Neuron (in vitro differentiated cells): ENCODE measurements around the gene TNS1.

Experiments
- H2AFZ ChIP-seq: one replicate; pipeline ENCODE4 v1.6.1; 2013; ENCODE audit warnings: low read depth, mild to moderate bottlenecking, inconsistent platforms, low read length, moderate library complexity
- H3K27me3 ChIP-seq: one replicate; pipeline ENCODE4 v1.6.1; 2013; ENCODE audit warnings: low read length; ENCODE audit not compliant: insufficient read depth
- H3K36me3 ChIP-seq: one replicate; pipeline ENCODE4 v1.6.1; 2013; ENCODE audit warnings: low read length; ENCODE audit not compliant: insufficient read depth
- H3K4me1 ChIP-seq: one replicate; pipeline ENCODE4 v1.6.1; 2013; ENCODE audit warnings: low read length; ENCODE audit not compliant: insufficient read depth
- H3K4me3 ChIP-seq: 2 replicates; pipeline ENCODE4 v1.5.1; 2013; ENCODE audit warnings: mild to moderate bottlenecking, low read length, moderate library complexity
- H3K9me3 ChIP-seq: one replicate; pipeline ENCODE4 v1.6.1; 2013; ENCODE audit warnings: low read length

TNS1 gene

DNA sequence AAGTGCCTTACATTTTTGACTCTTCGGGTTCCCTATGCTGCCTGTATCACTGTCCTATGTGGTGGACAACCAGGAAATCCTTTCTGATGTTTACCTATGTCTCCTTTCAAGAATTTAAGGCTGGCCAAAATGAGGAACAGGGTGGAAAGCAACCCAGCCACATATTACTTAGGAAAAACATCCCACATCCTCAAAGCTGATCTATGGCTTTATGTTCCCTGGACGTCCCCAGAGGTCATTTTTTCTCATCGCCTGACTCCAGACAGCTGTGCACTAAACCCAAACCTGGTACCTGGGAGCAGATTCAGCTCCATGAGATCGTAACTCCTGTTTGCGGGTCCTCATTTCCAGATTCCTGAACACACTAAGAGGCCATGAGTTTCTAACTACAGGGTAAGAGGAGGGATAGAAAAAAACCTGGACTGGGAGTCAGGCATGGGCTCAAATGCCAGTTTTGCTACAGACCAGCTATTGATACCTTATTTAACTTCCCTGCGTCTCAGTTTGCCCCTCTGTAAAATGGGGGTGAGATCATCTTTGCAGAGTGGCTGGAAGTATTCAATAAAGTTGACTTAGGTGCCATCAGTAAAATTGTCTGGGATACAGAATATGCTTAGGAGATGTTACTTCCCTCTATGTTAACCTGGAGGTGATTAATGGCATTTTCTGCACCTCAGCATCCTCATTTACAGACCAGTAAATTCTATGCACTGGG is 70.8 kb downstream of the TNS1 start:
- H3K27me3 ChIP-seq = peaks cover 4% of the 10 kb centered on the region
- no peak overlapping the region for H2AFZ ChIP-seq
- no peaks in the 10 kb centered on the region for H3K4me1 ChIP-seq
- H3K9me3 ChIP-seq = no peaks in the 10 kb centered on the region
- H3K36me3 ChIP-seq = no peaks in the 10 kb centered on the region
- no peak overlapping the region for H3K4me3 ChIP-seq

DNA sequence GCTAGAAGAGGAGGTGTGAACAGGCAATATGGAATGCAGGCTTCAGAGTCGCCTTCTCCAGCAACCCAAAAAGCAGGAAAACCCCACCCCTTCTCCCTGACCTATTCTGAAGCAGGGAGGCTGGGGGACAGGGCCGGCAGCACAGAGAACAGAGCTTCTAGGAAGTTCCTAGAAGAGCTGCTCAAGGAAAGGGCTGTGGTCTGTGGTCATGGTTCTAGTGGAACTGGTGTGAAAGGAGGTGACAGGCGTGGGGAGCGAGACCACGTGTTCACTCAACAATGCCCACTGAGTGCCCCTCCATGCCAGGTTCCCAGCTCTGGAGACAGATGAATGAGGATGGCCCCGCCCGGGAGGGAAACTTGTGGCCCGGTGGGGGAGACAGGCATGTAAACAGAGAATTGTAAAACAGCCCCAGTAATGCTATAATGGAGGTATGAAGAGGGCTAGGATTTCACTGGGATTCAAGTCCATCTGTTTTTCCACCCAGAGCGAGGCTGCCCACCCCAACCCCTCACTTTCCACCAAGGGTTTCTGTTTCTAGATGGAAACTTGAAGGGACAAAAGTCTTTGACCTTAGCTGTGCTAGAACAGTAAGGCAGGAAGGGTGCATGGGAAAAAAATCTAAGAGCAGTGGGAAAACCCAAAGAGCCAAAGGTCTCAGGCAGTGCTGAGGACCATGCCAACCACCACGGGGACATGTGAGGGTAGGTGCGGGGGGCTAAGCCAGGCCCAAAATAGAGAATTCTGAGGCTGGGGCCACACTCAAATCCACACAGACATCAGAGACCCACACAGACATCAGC is 71.8 kb downstream of the TNS1 start:
- no peak overlapping the region for H3K4me3 ChIP-seq
- H3K4me1 ChIP-seq = no peaks in the 10 kb centered on the region

DNA sequence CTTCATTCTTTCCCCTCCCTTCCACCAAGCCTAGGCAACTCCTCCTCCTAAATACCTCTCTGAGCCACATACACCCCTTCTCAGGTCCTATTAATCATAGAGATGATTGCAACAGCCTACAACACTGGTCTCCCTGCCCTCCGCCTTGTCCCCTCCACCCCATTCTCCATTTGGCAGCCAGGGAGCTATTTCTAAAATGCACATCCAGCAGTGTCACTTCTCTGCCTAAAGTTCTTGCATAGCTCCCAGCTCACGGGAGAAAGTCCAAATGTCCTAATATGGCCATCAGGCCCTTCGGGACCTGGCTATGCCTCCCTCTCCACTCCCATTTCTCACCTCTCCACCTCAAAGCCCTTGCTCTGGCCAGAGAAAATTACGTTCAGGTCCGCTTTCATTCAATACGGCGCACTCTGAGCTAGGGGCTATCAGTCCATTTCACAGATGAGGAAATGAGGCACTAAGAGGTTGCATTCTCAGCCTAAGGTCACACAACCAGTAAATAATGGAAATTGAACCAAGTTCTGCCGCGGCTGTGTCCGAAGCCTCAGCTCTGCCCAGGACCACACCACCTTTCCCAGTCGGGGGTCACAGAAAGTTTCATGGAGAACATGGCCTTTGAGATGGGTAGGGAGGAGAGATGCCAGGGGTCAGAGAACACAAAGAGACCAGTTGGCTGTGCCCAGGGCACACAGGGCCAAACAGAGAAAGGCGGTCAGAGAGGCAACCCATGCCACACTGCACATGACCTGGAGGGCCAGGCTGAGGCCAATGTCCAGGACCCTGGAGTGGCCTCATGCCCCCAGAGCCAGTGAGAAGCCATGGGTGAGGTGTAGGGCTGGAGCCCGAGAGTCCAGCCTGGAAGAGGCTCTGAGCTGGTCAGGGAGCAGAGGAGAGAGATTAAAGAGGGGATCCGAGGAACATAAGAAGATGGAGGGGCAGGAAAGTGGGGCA is 72.8 kb downstream of the TNS1 start:
- Histone ChIP-seq H3K27me3 (no peaks in the 10 kb centered on the region), H3K4me1 (no peaks in the 10 kb centered on the region), H3K9me3 (no peaks in the 10 kb centered on the region), H3K4me3 (no peak overlapping the region), H2AFZ (no peak overlapping the region), H3K36me3 (no peaks in the 10 kb centered on the region)

More for the DNA sequence above, 71.8 kb downstream of the TNS1 start:
- no peaks in the 10 kb centered on the region for H3K36me3 ChIP-seq
- H3K9me3 ChIP-seq = no peaks in the 10 kb centered on the region
- H3K27me3 ChIP-seq = no peaks in the 10 kb centered on the region
- no peak overlapping the region for H2AFZ ChIP-seq

DNA sequence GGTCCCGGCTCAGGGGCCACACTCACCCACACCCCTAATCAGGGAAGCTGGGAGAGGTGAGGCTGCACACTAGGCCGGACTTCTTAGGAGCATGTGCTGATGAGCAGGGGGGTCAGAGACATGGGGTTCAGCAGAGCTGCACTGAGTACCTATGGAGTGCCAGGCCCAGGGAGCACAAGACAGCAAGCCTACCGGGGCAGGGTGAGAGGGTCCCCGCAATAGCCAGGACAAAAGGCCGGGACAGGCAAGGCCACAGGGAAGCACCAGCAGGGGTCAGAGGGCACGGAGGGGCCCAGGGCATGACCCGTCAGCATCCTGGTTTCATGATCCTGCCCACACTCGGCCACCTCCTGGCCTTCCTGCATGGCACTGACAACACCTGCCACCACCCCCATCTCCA is 73.5 kb downstream of the TNS1 start:
- Histone ChIP-seq H2AFZ (no peak overlapping the region), H3K27me3 (no peaks in the 10 kb centered on the region), H3K36me3 (no peaks in the 10 kb centered on the region), H3K9me3 (no peaks in the 10 kb centered on the region), H3K4me3 (no peak overlapping the region), H3K4me1 (no peaks in the 10 kb centered on the region)

DNA sequence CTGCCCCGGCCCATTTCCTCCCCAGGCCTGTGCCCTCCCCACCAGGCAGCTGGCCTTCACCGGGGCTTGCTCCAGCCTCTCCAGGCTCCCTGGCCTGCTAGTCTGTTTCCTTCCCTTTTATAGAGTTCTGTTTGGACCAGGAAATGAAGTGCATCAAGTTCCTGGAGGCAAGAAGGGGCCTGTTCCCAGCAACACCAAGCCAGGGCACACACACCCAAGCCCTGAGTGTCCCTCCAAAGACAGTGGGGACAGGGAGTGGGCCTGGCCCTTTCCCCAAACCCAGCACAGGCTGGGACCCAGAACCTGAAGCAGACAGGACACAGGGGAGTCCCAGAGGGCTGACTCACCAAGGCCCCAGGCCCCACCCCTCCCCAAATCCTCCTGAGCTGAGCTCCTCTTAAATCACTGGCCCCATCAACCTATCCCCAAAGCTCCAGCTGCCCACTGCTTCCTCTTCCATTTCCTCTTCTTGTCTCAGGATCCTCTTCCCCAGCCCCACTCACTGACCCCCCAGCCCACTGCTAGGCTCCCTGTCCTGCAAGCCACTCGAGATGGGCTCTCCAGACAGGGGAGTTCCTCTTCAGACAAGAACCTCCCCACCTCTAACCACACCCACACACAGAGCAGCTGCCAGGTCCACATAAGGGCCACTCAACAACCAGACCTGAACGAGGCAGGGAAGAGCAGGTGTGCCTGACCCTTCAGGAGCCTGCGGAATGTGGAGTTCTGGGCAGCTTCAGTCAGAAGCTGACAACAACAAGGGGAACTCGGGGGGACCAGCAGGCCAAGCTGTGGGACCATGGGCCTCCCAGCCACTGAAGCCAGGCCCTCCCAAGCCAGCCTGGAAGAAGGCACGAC is 74.2 kb downstream of the TNS1 start:
- Histone ChIP-seq H3K4me3 (no peak overlapping the region), H2AFZ (no peak overlapping the region), H3K4me1 (no peaks in the 10 kb centered on the region), H3K9me3 (no peaks in the 10 kb centered on the region), H3K27me3 (no peaks in the 10 kb centered on the region), H3K36me3 (no peaks in the 10 kb centered on the region)

DNA sequence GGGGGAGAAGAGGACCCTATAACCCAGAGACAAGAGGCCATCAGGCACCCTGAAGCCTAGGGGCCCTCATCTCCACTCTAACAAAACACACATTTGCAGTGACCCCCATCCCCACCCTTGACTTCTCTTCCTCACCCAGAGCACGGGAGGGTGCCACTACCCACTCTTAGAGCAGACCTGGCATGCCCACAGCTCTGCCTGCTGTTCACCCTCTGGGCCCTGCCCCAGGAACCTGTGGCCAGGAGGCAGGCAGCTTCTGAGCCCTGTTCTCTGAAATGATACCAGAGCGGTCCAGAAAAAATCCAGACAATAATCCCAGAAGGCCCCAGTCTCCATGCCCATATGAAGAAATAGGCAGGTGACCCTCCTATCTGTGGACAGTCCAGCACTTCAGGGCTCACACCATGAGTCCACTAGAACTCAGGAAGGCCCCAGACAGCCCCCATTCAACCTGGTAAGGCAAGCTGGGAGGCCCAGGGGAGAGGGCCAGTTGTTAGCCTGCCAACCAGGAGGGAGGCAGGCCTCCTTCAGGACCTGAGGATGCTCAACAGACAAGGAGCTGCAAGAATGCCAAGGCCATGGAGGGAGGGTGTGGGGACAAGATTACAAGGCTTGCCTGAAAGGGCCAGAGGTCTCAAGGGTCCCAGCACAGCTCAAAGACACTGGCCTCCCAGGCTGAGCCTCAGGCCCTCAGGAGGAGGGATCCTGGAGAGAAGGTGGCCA is 75.0 kb downstream of the TNS1 start:
- Histone ChIP-seq H3K9me3 (no peaks in the 10 kb centered on the region), H3K27me3 (no peaks in the 10 kb centered on the region), H2AFZ (no peak overlapping the region), H3K4me3 (no peak overlapping the region), H3K4me1 (no peaks in the 10 kb centered on the region), H3K36me3 (no peaks in the 10 kb centered on the region)

DNA sequence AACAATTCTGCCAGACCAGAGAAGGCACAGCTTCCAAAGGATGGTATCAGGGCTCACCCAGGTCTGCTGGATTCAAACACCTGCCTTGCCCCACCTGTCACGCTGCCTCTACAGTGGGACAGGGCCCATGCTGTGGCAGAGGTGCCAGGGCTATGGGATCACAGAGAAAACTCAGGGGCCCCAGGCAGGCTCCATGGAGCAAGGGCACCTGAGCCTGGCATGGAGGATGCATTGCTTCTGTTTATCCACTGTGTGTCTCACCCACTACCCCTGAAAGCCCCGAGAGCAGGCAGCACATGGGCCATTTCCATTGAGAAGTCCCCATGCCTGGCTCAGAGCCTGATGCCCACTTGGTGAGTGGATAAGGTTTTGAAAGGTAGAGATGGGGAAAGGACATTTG is 76.0 kb downstream of the TNS1 start:
- Histone ChIP-seq H3K27me3 (no peaks in the 10 kb centered on the region), H2AFZ (no peak overlapping the region), H3K4me3 (no peak overlapping the region), H3K36me3 (no peaks in the 10 kb centered on the region), H3K9me3 (no peaks in the 10 kb centered on the region), H3K4me1 (no peaks in the 10 kb centered on the region)

DNA sequence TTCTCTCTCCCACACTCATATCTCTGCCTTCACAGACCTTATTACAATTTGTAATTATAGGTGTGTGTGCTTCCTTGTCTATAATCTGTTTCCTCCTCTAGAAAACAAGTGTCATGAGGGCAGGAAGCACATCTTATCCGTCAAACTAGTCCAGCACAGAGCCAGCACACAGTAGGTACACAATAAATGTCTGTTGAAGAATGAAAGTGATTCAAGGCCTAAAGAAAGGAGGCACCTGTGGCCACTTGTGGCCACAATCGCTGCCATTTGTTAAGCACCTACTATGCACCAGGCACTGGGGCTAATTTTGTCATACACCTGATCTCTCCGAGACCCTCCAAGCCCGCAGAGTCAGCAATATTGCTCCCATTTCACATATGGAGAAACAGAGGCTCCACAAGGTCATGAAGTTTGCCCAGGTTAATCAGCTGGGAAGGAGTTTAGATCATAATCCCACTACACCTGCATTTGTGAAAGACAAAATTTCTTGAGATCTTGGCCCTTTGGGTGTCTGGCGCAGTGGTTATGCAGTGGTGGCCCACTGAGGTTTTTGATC is 78.4 kb downstream of the TNS1 start:
- Histone ChIP-seq H3K4me3 (no peak overlapping the region), H3K4me1 (peaks cover 4% of the 10 kb centered on the region), H3K27me3 (peaks cover 4% of the 10 kb centered on the region), H3K9me3 (no peaks in the 10 kb centered on the region), H2AFZ (no peak overlapping the region), H3K36me3 (no peaks in the 10 kb centered on the region)

DNA sequence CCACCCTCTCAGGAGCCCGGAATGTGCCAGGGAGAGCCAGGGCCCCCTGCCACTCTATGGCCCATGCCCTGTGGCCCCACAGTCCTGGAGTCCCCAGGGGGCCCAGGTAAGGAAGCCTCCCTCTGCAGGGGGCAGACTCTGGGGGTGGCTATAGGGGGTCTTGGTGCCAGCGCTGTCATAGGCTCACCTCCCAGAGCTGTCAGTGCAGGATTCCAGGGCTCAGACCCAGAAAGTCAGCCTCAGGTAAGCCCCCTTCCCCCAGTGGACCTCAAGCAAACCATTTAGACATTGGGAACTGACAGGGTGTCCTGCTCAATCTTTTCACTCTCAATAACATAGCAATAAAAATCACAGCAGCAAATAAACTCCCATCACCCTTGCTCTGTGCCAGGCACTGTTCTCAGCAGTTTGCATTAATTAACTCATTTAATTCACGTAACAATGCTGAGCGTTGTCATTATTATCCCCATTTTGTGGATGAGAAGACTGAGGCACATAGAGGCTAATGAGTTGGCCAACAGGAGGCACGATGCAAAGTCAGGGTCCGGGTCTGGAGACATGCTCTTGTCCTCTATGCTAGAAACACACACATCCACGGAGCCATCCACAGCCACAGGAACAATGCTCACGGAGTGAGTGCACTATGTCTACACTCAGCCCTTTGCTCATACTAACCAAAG is 79.6 kb downstream of the TNS1 start:
- Histone ChIP-seq H3K4me1 (peaks cover 9% of the 10 kb centered on the region), H3K4me3 (no peak overlapping the region), H3K36me3 (no peaks in the 10 kb centered on the region)

DNA sequence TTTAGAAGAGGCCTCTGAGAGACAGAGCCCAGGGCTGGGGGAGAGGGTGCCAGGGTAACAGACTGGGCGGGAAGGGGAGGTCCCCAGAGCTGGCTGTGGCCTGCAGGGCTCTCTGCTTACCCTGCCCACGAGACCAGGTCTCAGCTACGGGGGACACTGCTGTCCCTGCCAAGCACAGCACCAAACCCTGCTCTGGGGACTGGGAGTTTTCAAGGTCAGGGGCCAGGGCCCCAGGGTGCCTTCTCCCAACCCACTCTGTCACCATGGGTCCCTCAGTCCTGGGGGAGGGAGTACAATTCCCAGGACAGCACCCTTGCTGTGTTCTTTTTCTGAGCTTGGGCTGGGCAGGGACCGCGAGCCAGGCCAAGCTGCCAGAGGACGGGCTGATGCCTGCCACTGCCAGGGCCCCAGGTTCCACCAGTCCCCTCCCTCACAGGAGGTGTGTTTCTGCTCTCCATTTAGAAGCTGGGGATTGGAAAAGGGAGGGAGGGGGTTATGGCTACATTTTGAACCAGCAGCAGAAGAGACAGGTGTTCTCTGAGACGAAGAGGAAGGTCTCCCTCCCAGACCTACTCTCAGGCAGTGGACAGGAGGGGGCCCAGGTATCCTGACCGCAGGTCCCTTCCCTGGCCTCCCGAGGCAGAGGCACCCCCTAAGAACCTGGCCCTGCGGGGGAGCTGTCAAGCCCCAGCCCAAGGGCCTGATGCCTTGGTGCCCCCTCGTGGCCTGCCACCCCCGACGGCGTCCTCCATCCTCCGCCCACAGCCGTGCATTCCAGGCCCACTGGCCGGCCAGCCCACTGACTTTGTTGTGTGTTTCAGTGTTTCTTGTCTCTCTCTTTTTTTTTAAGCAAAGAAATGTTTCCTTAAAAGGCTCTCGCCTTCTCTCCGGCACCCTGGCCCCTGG is 80.4 kb downstream of the TNS1 start:
- peaks cover 8% of the 10 kb centered on the region for H3K27me3 ChIP-seq
- H3K4me3 ChIP-seq = no peak overlapping the region
- H3K36me3 ChIP-seq = no peaks in the 10 kb centered on the region
- no peaks in the 10 kb centered on the region for H3K9me3 ChIP-seq
- H2AFZ ChIP-seq = no peak overlapping the region
- peaks cover 9% of the 10 kb centered on the region for H3K4me1 ChIP-seq

More for the DNA sequence above, 79.6 kb downstream of the TNS1 start:
- Histone ChIP-seq H3K9me3 (no peaks in the 10 kb centered on the region), H3K27me3 (peaks cover 8% of the 10 kb centered on the region), H2AFZ (no peak overlapping the region)
